CD4-positive, alpha-beta T cell treated with Interleukin-17A for 4 hours (primary cell): ENCODE data around the gene SIMC1.

Experiments
- DNase-seq: peaks from one replicate; pipeline ENCODE4 v3.0.0-alpha.2; 2020; ENCODE audit warnings: mixed read lengths

The SIMC1 gene

DNA sequence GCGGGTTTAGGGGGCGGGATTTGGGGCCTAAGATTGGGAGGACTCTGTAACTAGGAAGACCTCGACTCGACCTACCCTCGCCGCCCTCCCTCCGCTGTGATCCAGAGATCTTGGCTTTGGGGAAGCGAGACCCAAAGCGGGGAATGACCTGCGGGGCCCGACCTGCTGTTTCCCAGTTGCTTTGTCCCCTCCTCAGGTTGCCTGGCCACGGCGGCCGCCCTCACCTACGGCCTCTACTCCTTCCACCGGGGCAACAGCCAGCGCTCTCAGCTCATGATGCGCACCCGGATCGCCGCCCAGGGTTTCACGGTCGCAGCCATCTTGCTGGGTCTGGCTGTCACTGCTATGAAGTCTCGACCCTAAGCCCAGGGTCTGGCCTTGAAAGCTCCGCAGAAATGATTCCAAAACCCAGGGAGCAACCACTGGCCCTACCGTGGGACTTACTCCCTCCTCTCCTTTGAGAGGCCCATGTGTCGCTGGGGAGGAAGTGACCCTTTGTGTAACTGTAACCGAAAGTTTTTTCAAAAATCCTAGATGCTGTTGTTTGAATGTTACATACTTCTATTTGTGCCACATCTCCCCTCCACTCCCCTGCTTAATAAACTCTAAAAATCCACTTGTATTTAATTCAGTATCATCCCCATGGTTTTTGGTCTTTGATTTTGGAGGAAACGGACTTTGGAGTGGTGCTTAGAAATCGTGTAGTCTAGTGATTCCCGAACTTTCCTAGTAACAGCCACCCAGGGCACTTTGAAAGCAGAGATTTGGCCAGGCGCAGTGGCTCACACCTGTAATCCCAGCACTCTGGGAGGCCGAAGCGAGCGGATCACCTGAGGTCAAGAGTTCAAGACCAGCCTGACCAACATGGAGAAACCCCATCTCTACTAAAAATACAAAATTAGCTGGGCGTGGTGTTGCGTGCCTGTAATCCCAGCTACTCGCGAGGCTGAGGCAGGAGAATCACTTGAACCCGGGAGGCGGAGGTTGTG lies 151.2 kb downstream of the SIMC1 start:
- no peak for DNase-seq

DNA sequence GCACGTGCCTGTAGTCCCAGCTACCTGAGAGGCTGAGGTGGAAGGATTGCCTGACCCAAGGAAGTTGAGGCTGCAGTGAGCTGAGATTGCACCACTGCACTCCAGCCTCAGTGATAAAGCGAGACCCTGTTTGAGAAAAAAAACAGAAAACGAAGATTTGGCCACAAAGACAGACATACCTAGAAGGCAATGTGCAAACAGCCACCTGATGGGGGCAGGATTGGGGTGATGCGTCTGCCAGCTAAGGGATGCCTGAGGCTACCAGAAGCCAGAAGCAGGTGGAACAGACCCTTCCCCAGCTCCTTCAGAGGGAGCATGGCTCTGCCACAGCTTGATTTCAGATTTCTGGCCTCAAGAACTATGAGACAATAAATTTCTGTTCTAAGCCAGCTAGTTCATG lies 153.3 kb downstream of the SIMC1 start:
- DNase-seq = no peak

DNA sequence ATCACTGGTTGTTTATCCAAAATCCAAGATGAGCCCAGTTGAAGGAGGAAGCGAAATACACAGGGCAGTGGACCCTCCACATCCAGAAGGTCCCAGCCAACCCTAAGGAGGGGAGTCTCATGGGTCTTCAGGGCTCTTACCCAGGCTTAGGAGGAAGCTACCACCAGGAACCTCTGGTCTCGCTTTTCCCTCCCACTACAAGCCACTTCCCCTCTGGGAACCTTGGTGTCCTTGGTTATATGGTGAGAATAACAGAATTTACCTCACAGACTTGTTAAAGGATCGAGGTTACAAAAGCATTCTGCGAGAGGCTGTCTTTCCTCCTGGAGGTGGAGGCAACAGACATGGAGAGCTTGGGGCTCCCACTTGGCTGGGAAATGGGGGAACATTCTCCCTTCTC lies 153.8 kb downstream of the SIMC1 start:
- no peak for DNase-seq

DNA sequence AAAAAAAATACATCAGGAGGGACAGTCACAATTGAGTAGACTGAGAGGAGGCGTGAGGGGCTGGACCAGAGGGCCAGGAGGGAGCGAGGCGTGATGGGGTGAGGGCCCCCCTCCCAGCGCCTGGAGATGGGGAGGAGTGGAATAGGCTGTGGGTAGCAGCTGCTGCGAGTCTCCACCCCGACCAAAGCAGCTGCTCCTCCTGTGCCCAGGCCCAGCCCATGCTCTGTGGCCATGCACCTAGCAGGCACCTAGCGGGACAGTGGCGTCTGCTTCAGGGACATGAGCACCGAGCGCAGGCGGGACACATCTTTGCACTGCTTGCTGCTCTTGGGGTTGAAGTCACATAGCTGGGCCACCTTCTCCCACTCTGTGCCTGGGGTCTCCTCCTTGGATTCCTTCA lies 154.3 kb downstream of the SIMC1 start:
- DNase-seq = no peak

DNA sequence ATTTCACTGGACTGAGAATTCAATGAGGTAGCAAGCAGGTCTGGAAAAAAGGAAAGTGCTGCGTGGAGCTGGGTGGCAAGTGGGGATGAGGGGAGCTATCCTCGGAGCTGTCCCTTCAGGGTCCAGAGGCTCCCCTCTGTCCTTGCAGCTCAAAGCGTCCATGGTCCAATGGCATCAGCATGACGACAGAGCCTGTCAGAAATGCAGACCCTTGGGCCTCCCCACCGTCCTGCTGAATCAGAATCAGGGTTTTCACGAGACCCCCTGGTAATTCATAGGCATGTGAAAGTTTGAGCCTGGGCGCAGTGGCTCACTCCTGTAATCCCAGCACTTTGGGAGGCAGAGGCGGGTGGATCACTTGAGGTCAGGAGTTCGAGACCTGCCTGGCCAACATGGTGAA lies 155.9 kb downstream of the SIMC1 start:
- no peak for DNase-seq

DNA sequence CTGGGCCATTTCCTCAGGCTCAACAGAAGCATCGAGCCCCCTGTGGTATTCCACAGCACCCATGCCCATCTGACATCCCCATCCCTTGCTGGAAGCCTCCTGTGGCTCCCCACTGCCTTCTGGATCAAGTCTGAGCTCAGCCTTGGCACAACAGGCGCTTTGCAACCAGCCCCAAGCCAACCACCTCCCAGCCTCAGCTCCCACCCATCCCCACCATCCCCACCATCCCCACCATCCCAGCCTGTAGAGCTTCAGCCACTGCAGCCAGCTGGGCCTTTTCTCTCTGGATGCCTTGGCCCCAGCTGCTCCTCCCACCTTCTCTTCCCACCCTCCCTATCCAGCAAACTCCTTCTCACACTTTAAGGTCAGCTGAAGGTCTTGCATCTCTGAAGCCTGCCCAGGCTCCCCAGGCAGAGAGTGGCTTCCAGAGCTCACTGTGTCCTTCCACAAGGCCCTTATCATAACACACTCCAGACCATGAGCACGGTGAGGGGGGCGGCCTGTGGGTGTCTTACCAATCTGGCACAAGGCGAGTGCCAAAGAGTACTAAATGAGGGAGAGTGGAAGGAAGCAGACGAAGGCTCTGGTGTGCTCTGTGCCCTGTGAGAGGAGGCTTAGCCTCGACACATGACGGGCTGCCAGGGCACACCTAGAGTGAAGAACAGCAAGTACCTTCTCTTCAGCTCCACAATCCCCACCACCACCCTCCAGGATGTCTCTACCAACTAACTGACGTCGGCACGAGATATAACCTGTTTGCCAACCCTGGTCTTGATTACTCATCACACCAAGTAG lies 156.9 kb downstream of the SIMC1 start:
- DNase-seq = no peak
